ENCODE measurements around the gene NOS3. TPM values are rescaled to one million over a fixed set of nuclear protein-coding genes. Genes with fewer than 3 reads are reported as not detected.

NOS3 gene
- total RNA-seq, result 10 to 100 TPM in 1 of 2 donors, 1 to 10 TPM in 1; 6.1 to 10.4 TPM

DNA sequence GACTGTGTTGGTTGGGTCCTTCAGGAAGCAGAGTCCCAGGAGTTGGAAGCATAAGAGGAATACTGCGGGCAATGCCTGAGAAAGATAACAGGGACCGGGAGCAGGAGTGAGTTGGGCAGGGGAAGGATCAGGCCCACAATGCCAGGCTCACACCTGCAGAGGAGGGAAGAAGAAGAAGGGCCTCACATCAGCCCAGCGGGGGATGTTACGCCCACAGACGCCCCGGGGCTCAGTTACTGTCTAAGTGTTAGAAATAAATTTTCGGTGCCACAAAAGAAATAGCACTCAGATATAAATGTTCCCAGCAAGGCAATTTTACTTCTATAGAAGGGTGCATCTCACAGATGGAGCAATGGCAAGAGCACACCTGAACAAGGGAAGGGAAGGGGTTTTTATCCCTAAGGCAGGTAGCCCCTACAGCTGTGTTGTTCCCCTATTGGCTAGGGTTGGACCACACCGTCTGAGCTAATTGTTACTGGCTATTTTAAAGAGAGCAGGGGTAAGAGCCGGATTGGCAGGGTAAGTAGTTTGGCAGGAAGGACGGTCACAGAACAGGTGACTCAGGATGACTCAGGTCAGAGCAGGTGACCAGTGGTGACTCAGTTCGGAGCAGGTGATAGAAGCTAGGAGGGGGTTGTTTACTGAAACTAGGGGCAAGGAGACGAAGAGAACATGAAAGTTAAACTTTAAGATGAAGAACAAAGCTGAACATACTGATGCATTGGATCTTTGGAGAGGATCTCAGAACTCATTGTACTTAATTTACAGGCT lies at the start of gene NOS3:
TSS of gene NOS3 (plus strand) at position 602 of the 771 bp plus-strand sequence. CDS start 2,787 bp downstream, outside the sequence.
- Histone ChIP-seq H3K4me1 (replicated peaks) (no peaks in the 10 kb centered on the region), H3K4me3 (no peak within 1 kb of the TSS), H3K36me3 (no peaks in the 10 kb centered on the region), H3K9me3 (no peaks in the 10 kb centered on the region), H3K27me3 (replicated peaks; ENCODE audit: insufficient read depth) (no peaks in the 10 kb centered on the region), H3K27ac (no peak within 1 kb of the TSS)
- DNase-seq (ENCODE audit: low spot score), result no peak
- intact Hi-C loops (cut with DNase I), result no loop called here
- TF ChIP-seq POLR2AphosphoS5 (IDR thresholded peaks at IDR 0.05) (no peak), POLR2A (IDR thresholded peaks at IDR 0.05) (no peak)
- TF ChIP-seq, protein P1, sequence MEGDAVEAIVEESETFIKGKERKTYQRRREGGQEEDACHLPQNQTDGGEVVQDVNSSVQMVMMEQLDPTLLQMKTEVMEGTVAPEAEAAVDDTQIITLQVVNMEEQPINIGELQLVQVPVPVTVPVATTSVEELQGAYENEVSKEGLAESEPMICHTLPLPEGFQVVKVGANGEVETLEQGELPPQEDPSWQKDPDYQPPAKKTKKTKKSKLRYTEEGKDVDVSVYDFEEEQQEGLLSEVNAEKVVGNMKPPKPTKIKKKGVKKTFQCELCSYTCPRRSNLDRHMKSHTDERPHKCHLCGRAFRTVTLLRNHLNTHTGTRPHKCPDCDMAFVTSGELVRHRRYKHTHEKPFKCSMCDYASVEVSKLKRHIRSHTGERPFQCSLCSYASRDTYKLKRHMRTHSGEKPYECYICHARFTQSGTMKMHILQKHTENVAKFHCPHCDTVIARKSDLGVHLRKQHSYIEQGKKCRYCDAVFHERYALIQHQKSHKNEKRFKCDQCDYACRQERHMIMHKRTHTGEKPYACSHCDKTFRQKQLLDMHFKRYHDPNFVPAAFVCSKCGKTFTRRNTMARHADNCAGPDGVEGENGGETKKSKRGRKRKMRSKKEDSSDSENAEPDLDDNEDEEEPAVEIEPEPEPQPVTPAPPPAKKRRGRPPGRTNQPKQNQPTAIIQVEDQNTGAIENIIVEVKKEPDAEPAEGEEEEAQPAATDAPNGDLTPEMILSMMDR (IDR thresholded peaks at IDR 0.05), result no peak
- WGBS, result 78% methylated on average over 12 of the region's 12 CpGs

DNA sequence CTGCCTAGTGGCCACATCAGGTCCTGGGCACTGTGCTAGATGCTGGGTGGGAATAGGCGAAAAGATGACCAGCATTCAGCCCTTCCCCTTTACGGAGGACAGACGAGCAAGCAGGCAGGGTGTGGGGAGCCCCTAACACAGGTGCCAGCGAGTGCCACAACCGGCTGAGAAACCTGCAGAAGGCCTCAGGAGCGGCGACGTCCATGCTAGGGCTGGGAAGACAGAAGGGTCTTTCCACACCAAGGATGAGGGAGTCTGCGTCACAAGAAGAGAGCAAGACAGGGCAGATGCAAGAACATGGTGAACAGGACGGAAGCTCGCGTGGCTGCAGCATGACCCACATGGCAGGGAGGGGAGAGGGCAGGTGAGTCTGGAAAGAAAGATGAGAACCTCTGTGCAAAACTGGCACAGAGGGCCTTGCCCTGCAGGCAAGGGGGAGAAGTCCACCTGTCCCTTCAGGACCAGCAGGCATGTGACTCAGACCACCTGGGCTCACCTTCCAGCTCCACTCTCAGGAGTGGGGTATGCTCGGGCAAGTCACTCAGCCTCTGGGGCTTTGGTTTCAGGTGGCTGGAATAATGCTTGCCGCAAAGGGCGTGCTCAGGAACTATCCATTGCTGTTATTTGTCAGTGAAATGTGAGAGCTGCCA lies 49.3 kb upstream of the NOS3 start:
- H3K4me1 ChIP-seq (replicated peaks), result no peaks in the 10 kb centered on the region
- WGBS, result 73% methylated on average over 15 of the region's 15 CpGs

DNA sequence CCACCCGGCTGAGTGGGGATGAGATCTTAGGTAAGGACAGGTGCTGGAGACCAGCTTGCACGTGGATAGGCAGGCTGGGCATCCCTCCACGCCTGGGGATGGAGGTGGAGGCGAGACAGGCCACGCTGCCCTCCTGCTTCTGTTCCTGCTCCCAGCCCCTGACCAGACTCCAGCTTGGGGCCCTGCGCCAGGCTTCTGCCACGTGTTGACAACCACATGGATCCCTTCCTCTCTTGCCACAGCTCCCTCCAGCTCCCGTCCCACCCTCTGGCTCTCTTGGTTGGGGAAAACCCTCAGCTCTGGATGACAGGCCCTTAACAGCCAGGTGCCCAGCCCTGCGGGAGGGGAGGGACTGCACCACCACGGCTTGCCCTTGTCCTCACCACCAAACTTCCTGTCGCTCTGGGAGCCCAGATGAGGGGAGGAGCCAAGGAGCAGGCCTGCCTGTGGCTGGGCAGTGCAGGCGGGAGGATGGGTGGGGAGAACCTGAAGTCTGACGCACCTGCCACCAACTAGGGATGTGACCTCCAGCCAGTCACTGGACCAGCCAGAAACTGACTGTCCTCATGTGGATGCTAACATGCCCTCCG lies 48.7 kb upstream of the NOS3 start:
- H3K4me1 ChIP-seq (replicated peaks), result no peaks in the 10 kb centered on the region
- WGBS, result 31% methylated on average over 14 of the region's 14 CpGs
- no peaks in the 10 kb centered on the region for H3K27me3 ChIP-seq (replicated peaks; ENCODE audit: insufficient read depth)
- intact Hi-C loops (cut with DNase I), result no loop called here
- no peak for TF ChIP-seq POLR2AphosphoS5 (IDR thresholded peaks at IDR 0.05)
- TF ChIP-seq POLR2A (IDR thresholded peaks at IDR 0.05), result no peak
- TF ChIP-seq, protein P1 (IDR thresholded peaks at IDR 0.05), result no peak
- H3K27ac ChIP-seq, result no peak overlapping the region
- H3K4me3 ChIP-seq, result no peak overlapping the region
- H3K36me3 ChIP-seq, result no peaks in the 10 kb centered on the region
- no peaks in the 10 kb centered on the region for H3K9me3 ChIP-seq
- DNase-seq (ENCODE audit: low spot score), result no peak

More for the DNA sequence above, 49.3 kb upstream of the NOS3 start:
- H3K27me3 ChIP-seq (replicated peaks; ENCODE audit: insufficient read depth), result no peaks in the 10 kb centered on the region
- DNase-seq (ENCODE audit: low spot score), result no peak
- TF ChIP-seq POLR2A (IDR thresholded peaks at IDR 0.05) (no peak), POLR2AphosphoS5 (IDR thresholded peaks at IDR 0.05) (no peak)
- TF ChIP-seq, protein P1 (IDR thresholded peaks at IDR 0.05), result no peak
- intact Hi-C loops (cut with DNase I), result no loop called here
- H3K36me3 ChIP-seq, result no peaks in the 10 kb centered on the region
- H3K9me3 ChIP-seq, result no peaks in the 10 kb centered on the region
- H3K4me3 ChIP-seq, result no peak overlapping the region
- no peak overlapping the region for H3K27ac ChIP-seq

DNA sequence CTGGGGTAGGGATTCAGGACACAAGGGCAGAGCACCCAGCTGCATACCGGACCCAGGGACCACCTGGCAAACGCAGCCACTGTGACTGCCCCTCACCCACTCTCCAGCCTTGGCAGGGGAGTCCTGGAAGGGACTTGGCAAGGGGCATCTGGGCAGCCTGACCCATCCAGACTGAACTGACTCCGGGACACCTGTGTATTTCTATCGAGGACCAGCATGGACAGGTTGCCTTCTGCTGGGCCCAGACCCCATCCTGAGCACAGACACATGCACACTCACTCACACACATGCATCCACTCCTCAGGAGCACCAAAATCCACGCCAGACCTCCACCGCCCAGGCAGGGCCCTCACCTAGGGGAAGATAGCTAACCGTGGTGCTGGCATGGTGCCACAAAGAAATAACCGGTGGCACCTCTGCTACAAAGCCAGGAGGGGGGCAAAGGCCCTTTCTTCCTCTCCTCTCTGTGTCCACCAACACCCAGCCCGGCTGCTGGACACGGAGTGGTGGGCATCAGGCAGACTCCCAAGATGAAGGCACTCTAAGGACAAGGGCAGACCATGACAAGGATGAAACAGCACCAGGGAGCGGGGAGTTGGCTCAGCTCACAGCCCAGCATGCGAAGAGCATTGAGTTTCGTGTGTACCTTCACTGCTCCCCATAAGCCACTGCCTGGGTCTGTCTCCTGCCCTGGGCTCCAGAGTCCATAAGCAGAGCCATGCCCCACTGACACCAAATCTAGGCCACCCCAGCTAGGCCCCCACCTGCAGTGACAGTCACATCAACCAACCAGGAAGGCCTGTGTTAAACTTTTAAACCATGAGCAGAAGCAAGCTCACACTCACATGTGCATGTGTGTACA lies 48.0 kb upstream of the NOS3 start:
- Histone ChIP-seq H3K4me3 (no peak overlapping the region), H3K27ac (no peak overlapping the region), H3K4me1 (replicated peaks) (no peaks in the 10 kb centered on the region), H3K9me3 (no peaks in the 10 kb centered on the region), H3K36me3 (no peaks in the 10 kb centered on the region), H3K27me3 (replicated peaks; ENCODE audit: insufficient read depth) (no peaks in the 10 kb centered on the region)
- DNase-seq (ENCODE audit: low spot score), result no peak
- intact Hi-C loops (cut with DNase I), result no loop called here
- TF ChIP-seq, protein P1 (IDR thresholded peaks at IDR 0.05), result no peak
- TF ChIP-seq POLR2A (IDR thresholded peaks at IDR 0.05) (no peak), POLR2AphosphoS5 (IDR thresholded peaks at IDR 0.05) (no peak)
- whole genome bisulfite sequencing, result 72% methylated on average over 12 of the region's 13 CpGs

Data from prostate gland (tissue), 2 donors.